Measurements from ENCODE around the gene RPS6KL1.

Gene RPS6KL1

GRCh38 chr14:74922752-74923401 is at the start of gene RPS6KL1:
RPS6KL1 (minus strand) TSS chr14:74923260; CDS start chr14:74921541, 1,719 bp downstream.
- peak; percentile 15 to 31 for DNase-seq (ENCODE audit: low read depth in 2 of 2, low spot score in 1 of 2)

- DNase-seq (ENCODE audit: low read depth in 2 of 2, low spot score in 1 of 2) = no peak
Observed at GRCh38 chr14:74968811-74969210, 45.8 kb upstream of the RPS6KL1 start.

GRCh38 chr14:74965486-74966153 is 42.6 kb upstream of the RPS6KL1 start:
- DNase-seq (ENCODE audit: low read depth in 2 of 2, low spot score in 1 of 2) = no peak

- DNase-seq (ENCODE audit: low read depth in 2 of 2, low spot score in 1 of 2) = no peak
Observed at GRCh38 chr14:74964787-74965485, 41.9 kb upstream of the RPS6KL1 start.

GRCh38 chr14:74963705-74964271 is 40.7 kb upstream of the RPS6KL1 start:
- no peak for DNase-seq (ENCODE audit: low read depth in 2 of 2, low spot score in 1 of 2)

GRCh38 chr14:74963178-74963704 is 40.2 kb upstream of the RPS6KL1 start:
- DNase-seq (ENCODE audit: low read depth in 2 of 2, low spot score in 1 of 2) = no peak

- no peak for DNase-seq (ENCODE audit: low read depth in 2 of 2, low spot score in 1 of 2)
Observed at GRCh38 chr14:74962493-74962892, 39.4 kb upstream of the RPS6KL1 start.

GRCh38 chr14:74962046-74962445 is 39.0 kb upstream of the RPS6KL1 start:
- no peak for DNase-seq (ENCODE audit: low read depth in 2 of 2, low spot score in 1 of 2)

GRCh38 chr14:74961238-74961911 is 38.3 kb upstream of the RPS6KL1 start:
- no peak for DNase-seq (ENCODE audit: low read depth in 2 of 2, low spot score in 1 of 2)

GRCh38 chr14:74960736-74961135 is 37.7 kb upstream of the RPS6KL1 start:
- DNase-seq (ENCODE audit: low read depth in 2 of 2, low spot score in 1 of 2) = no peak

GRCh38 chr14:74959596-74960180 is 36.6 kb upstream of the RPS6KL1 start:
- DNase-seq (ENCODE audit: low read depth in 2 of 2, low spot score in 1 of 2) = no peak

- DNase-seq (ENCODE audit: low read depth in 2 of 2, low spot score in 1 of 2) = no peak
Observed at GRCh38 chr14:74956280-74957072, 33.4 kb upstream of the RPS6KL1 start.

- DNase-seq (ENCODE audit: low read depth in 2 of 2, low spot score in 1 of 2) = no peak
Observed at GRCh38 chr14:74956027-74956279, 32.9 kb upstream of the RPS6KL1 start.

GRCh38 chr14:74955229-74956026 is 32.4 kb upstream of the RPS6KL1 start, which contains the start of gene PGF:
PGF (minus strand) TSS chr14:74955597; CDS start chr14:74955242, 355 bp downstream.
- peak in 1 of 2 donors; percentile 13 for DNase-seq (ENCODE audit: low read depth in 2 of 2, low spot score in 1 of 2)

GRCh38 chr14:74954947-74955228 is 31.8 kb upstream of the RPS6KL1 start:
- no peak for DNase-seq (ENCODE audit: low read depth in 2 of 2, low spot score in 1 of 2)

- no peak for DNase-seq (ENCODE audit: low read depth in 2 of 2, low spot score in 1 of 2)
Observed at GRCh38 chr14:74954232-74954946, 31.3 kb upstream of the RPS6KL1 start.

GRCh38 chr14:74953686-74954085 is 30.6 kb upstream of the RPS6KL1 start:
- no peak for DNase-seq (ENCODE audit: low read depth in 2 of 2, low spot score in 1 of 2)

GRCh38 chr14:74952697-74953484 is 29.8 kb upstream of the RPS6KL1 start:
- no peak for DNase-seq (ENCODE audit: low read depth in 2 of 2, low spot score in 1 of 2)

Data from stimulated activated CD8-positive, alpha-beta memory T cell treated with anti-CD3 and anti-CD28 coated beads, Interleukin-4, amount 100 ng/mL, for 1 hour (primary cell).